GM18873 (cell line): ENCODE data around the gene ABTB1.
"Not testable (repeated sequence)": the region's sequence is repeated elsewhere in the genome, so short reads cannot be mapped to it uniquely, and the experiment has no call there.

ENCODE experiments used
- ATAC-seq: cut with Tn5 transposase; IDR thresholded peaks from one replicate; pipeline ENCODE4 v1.9.1; 2021; ENCODE audit warnings: mild to moderate bottlenecking, moderate library complexity, moderate number of reproducible peaks; ENCODE audit not compliant: unreplicated experiment, low FRiP score

Gene ABTB1

GRCh38 chr3:127647166-127647844 lies 25.4 kb upstream of the ABTB1 start:
- no peak for ATAC-seq

- ATAC-seq = no peak
These were observed 24.9 kb upstream of the ABTB1 start for GRCh38 chr3:127647845-127648204.

GRCh38 chr3:127650236-127650635 lies 22.5 kb upstream of the ABTB1 start:
- ATAC-seq = no peak

GRCh38 chr3:127651516-127652172 lies 21.1 kb upstream of the ABTB1 start:
- no peak for ATAC-seq

GRCh38 chr3:127652246-127652995 lies 20.3 kb upstream of the ABTB1 start:
- ATAC-seq = no peak

- ATAC-seq = no peak
These were observed 18.4 kb upstream of the ABTB1 start for GRCh38 chr3:127654374-127654773.

- not testable (repeated sequence) for ATAC-seq
These were observed 17.8 kb upstream of the ABTB1 start for GRCh38 chr3:127654993-127655392.

- no peak for ATAC-seq
These were observed 17.1 kb upstream of the ABTB1 start for GRCh38 chr3:127655641-127656040.

GRCh38 chr3:127656906-127657305 lies 15.8 kb upstream of the ABTB1 start:
- no peak for ATAC-seq

GRCh38 chr3:127658234-127658633 lies 14.5 kb upstream of the ABTB1 start:
- no peak for ATAC-seq

- no peak for ATAC-seq
These were observed 12.0 kb upstream of the ABTB1 start for GRCh38 chr3:127660621-127661251.

GRCh38 chr3:127661600-127661999 lies 11.2 kb upstream of the ABTB1 start:
- no peak for ATAC-seq

GRCh38 chr3:127662001-127662469 lies 10.7 kb upstream of the ABTB1 start:
- no peak for ATAC-seq

GRCh38 chr3:127663151-127663550 lies 9.6 kb upstream of the ABTB1 start:
- ATAC-seq = no peak

- ATAC-seq = no peak
These were observed 7.6 kb upstream of the ABTB1 start for GRCh38 chr3:127665165-127665564.

- ATAC-seq = no peak
These were observed 7.2 kb upstream of the ABTB1 start for GRCh38 chr3:127665586-127665985.

- no peak for ATAC-seq
These were observed 6.1 kb upstream of the ABTB1 start for GRCh38 chr3:127666676-127667075.

GRCh38 chr3:127667119-127667681 lies 5.6 kb upstream of the ABTB1 start:
- ATAC-seq = no peak

GRCh38 chr3:127668906-127669305 lies 3.8 kb upstream of the ABTB1 start:
- ATAC-seq = no peak

- ATAC-seq = no peak
These were observed 3.1 kb upstream of the ABTB1 start for GRCh38 chr3:127669541-127670228.
